Measurements from ENCODE around the gene CHMP1B.
"Not testable (repeated sequence)": the region's sequence is repeated elsewhere in the genome, so short reads cannot be mapped to it uniquely, and the experiment has no call there.

CHMP1B gene

GRCh38 chr18:11840493-11840892 is 10.7 kb upstream of the CHMP1B start:
- DNase-seq (ENCODE audit: low spot score), result no peak

GRCh38 chr18:11842562-11842961 is 8.7 kb upstream of the CHMP1B start:
- no peak for DNase-seq (ENCODE audit: low spot score)

- DNase-seq (ENCODE audit: low spot score), result no peak
These were observed 6.8 kb upstream of the CHMP1B start for GRCh38 chr18:11844436-11844835.

- DNase-seq (ENCODE audit: low spot score), result no peak
These were observed 5.6 kb upstream of the CHMP1B start for GRCh38 chr18:11845654-11846053.

GRCh38 chr18:11847811-11848210 is 3.4 kb upstream of the CHMP1B start:
- DNase-seq (ENCODE audit: low spot score), result no peak

- no peak for DNase-seq (ENCODE audit: low spot score)
These were observed 1.9 kb upstream of the CHMP1B start for GRCh38 chr18:11849279-11849678.

GRCh38 chr18:11849841-11850634 is 1.2 kb upstream of the CHMP1B start:
- DNase-seq (ENCODE audit: low spot score), result peak; percentile 59

GRCh38 chr18:11850821-11851145 is 430 bp upstream of the CHMP1B start:
- DNase-seq (ENCODE audit: low spot score), result no peak

GRCh38 chr18:11851806-11852337 is 659 bp downstream of the CHMP1B start:
- no peak for DNase-seq (ENCODE audit: low spot score)

GRCh38 chr18:11854554-11854953 is 3.3 kb downstream of the CHMP1B start:
- not testable (repeated sequence) for DNase-seq (ENCODE audit: low spot score)

GRCh38 chr18:11857177-11857887 is 6.1 kb downstream of the CHMP1B start:
- DNase-seq (ENCODE audit: low spot score), result no peak

- DNase-seq (ENCODE audit: low spot score), result no peak
These were observed 8.1 kb downstream of the CHMP1B start for GRCh38 chr18:11859282-11859830.

- no peak for DNase-seq (ENCODE audit: low spot score)
These were observed 8.7 kb downstream of the CHMP1B start for GRCh38 chr18:11859903-11860407.

GRCh38 chr18:11860594-11861450 is 9.6 kb downstream of the CHMP1B start:
- no peak for DNase-seq (ENCODE audit: low spot score)

GRCh38 chr18:11861583-11862288 is 10.5 kb downstream of the CHMP1B start:
- no peak for DNase-seq (ENCODE audit: low spot score)

- DNase-seq (ENCODE audit: low spot score), result no peak
These were observed 11.4 kb downstream of the CHMP1B start for GRCh38 chr18:11862468-11863137.

GRCh38 chr18:11864471-11864870 is 13.3 kb downstream of the CHMP1B start:
- DNase-seq (ENCODE audit: low spot score), result no peak

- DNase-seq (ENCODE audit: low spot score), result no peak
These were observed 13.9 kb downstream of the CHMP1B start for GRCh38 chr18:11865071-11865470.

GRCh38 chr18:11866329-11866728 is 15.1 kb downstream of the CHMP1B start:
- no peak for DNase-seq (ENCODE audit: low spot score)

- no peak for DNase-seq (ENCODE audit: low spot score)
These were observed 15.6 kb downstream of the CHMP1B start for GRCh38 chr18:11866764-11867163.

GRCh38 chr18:11868230-11868629 is 17.0 kb downstream of the CHMP1B start:
- no peak for DNase-seq (ENCODE audit: low spot score)

Measured in hematopoietic multipotent progenitor cell treated with erythropoietin and hydrocortisone succinate and interleukin-3 and kit ligand, for 17 days (in vitro differentiated cells).